Cardiac muscle cell (in vitro differentiated cells and primary cell): Measurements from ENCODE around the gene RAB8A. TPM values are rescaled to one million over a fixed set of nuclear protein-coding genes. Genes with fewer than 3 reads are reported as not detected.

ENCODE experiments used
- DNase-seq, 2 donors: peaks; one replicate each; pipeline versions ENCODE4 v3.0.0 to v3.0.0-alpha.2; 2010 to 2017; ENCODE audit warnings: low read depth in 1 of 2, low spot score in 1 of 2
- H3K27ac ChIP-seq: fragments of 200-600 bp; sonication (generic); 2 replicates; pipeline ENCODE4 v1.5.1; 2016
- H3K27me3 ChIP-seq: fragments of 200-600 bp; sonication (generic); 2 replicates; pipeline ENCODE4 v1.6.0; 2016; ENCODE audit warnings: control low read depth
- H3K36me3 ChIP-seq: fragments of 200-600 bp; sonication (generic); 2 replicates; pipeline ENCODE4 v1.5.1; 2016; ENCODE audit warnings: control low read depth
- H3K4me1 ChIP-seq: fragments of 200-600 bp; sonication (generic); 2 replicates; pipeline ENCODE4 v1.8.1; 2017; ENCODE audit warnings: low read depth, mild to moderate bottlenecking, mixed run types
- H3K4me3 ChIP-seq: fragments of 200-600 bp; sonication (generic); 2 replicates; pipeline ENCODE4 v1.5.1; 2016; ENCODE audit warnings: mild to moderate bottlenecking
- H3K9me3 ChIP-seq: fragments of 200-600 bp; sonication (generic); 2 replicates; pipeline ENCODE4 v1.5.1; 2017; ENCODE audit warnings: low read depth, mild to moderate bottlenecking, control low read depth
- CTCF ChIP-seq: IDR thresholded peaks from 2 replicates; pipeline ENCODE4 v1.5.1; 2012; ENCODE audit warnings: low read depth, mild to moderate bottlenecking, low read length
- polyA plus RNA-seq: library from polyadenylated mRNA; unstranded; fragments of >200 nt; fragmentation: Nextera tagmentation; extraction: Ambion mirVana; gene quantifications from 2 replicates; pipeline ENCODE4 v1.2.1, GENCODE V29; 2016
- total RNA-seq: library from RNA; depleted of rRNA; stranded (reverse); fragments of >200 nt; gene quantifications from 2 replicates; pipeline ENCODE4 v1.2.3, GENCODE V29; 2016

The RAB8A gene
- total and polyA plus RNA-seq, 2 experiments from 2014 or later: 38.2 to 93.8 TPM

- no peak for TF ChIP-seq CTCF
- Histone ChIP-seq H3K27ac (no peak overlapping the region), H3K36me3 (no peaks in the 10 kb centered on the region), H3K4me1 (no peaks in the 10 kb centered on the region), H3K4me3 (no peak overlapping the region), H3K9me3 (no peaks in the 10 kb centered on the region), H3K27me3 (no peaks in the 10 kb centered on the region)
- no peak for DNase-seq
These were observed 45.2 kb downstream of the RAB8A start for GRCh38 chr19:16156904-16157303.

- Histone ChIP-seq H3K27me3 (no peaks in the 10 kb centered on the region), H3K27ac (no peak overlapping the region), H3K4me1 (no peaks in the 10 kb centered on the region), H3K4me3 (no peak overlapping the region), H3K9me3 (no peaks in the 10 kb centered on the region), H3K36me3 (no peaks in the 10 kb centered on the region)
- no peak for TF ChIP-seq CTCF
- DNase-seq: no peak
These were observed 45.9 kb downstream of the RAB8A start for GRCh38 chr19:16157601-16158000.

DNA sequence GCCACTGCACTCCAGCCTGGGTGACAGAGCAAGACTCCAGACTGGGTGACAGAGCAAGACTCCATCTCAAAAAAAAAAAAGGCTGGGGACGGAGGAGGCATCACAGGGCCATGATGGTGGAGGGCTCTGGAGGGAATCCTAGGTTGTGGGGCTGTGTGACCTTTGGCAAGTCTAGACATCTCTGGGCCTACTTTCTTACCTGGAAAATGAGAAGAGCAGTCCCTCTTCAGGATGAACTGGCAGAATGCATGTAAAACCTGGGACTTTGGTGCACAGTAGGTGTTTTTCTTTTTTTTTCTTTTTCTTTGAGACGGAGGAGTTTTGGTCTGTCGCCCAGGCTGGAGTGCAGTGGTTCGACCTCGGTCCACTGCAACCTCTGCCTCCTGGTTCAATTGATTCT, 48.0 kb downstream of the RAB8A start:
- Histone ChIP-seq H3K36me3 (no peaks in the 10 kb centered on the region), H3K4me1 (no peaks in the 10 kb centered on the region), H3K27me3 (no peaks in the 10 kb centered on the region), H3K9me3 (no peaks in the 10 kb centered on the region), H3K4me3 (no peak overlapping the region), H3K27ac (no peak overlapping the region)
- TF ChIP-seq CTCF: no peak
- no peak for DNase-seq

- H3K27ac ChIP-seq: no peak overlapping the region
- H3K36me3 ChIP-seq: no peaks in the 10 kb centered on the region
- DNase-seq: no peak
- no peaks in the 10 kb centered on the region for H3K27me3 ChIP-seq
- H3K9me3 ChIP-seq: no peaks in the 10 kb centered on the region
- TF ChIP-seq CTCF: no peak
- no peak overlapping the region for H3K4me3 ChIP-seq
- H3K4me1 ChIP-seq: no peaks in the 10 kb centered on the region
These were observed 48.8 kb downstream of the RAB8A start for GRCh38 chr19:16160445-16160942.

GRCh38 chr19:16160943-16161560, 49.4 kb downstream of the RAB8A start:
- no peak overlapping the region for H3K4me3 ChIP-seq
- H3K27ac ChIP-seq: no peak overlapping the region

More at GRCh38 chr19:16160943-16161560, 49.4 kb downstream of the RAB8A start:
- Histone ChIP-seq H3K4me1 (no peaks in the 10 kb centered on the region), H3K36me3 (no peaks in the 10 kb centered on the region), H3K27me3 (no peaks in the 10 kb centered on the region), H3K9me3 (no peaks in the 10 kb centered on the region)
- DNase-seq: peak in 1 of 2 donors; percentile 30
- no peak for TF ChIP-seq CTCF
